CD4-positive, alpha-beta T cell treated with Interferon alpha-2 for 1 hour (primary cell): ENCODE results near the gene MCIDAS.

Source experiments
- DNase-seq, 2 donors: peaks; one replicate each; pipeline ENCODE4 v3.0.0-alpha.2; 2020 to 2022

Gene MCIDAS

GRCh38 chr5:55226934-55227663 is at the start of gene MCIDAS:
MCIDAS (minus strand) TSS chr5:55227315; CDS start chr5:55227138, 177 bp downstream.
- DNase-seq, result peak; percentile 29 to 54

GRCh38 chr5:55276771-55277170 is 49.7 kb upstream of the MCIDAS start:
- no peak for DNase-seq

DNA sequence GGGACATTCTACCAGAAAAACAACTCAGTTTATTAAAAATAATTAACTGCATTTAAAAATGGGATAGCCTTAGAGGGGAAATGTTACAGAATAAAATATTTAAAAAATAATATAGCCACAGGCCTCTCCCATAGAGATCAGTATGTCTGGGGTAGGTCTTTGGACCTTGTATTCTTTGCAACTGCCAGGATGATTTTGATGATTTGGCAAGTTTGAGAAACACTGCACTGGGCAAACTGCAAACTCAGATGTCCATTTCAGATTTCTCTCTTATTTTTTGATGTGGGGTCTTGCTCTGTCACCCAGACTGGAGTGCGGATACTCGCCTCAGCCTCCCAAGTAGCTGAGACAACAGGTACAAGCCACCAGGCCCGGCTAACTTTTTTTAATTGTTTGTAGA is 31.2 kb upstream of the MCIDAS start:
- no peak for DNase-seq

DNA sequence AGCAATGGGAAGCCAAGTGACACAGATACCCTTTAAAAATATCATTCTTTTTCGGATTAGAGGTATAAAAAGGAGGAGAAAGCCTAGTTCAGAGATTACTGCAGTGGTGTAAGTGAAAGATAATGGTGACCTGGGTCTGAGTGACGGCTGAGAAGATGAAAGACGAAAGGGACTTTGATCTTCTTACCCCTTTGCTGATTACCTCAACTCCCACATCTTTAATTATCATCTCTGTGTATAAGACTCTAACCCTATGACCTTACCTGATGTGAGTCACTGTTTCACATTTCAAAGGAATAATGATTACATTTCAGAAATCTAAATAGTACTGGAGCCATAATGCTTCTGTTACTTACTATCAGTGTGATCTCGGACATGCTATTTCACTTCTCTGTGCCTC is 27.7 kb upstream of the MCIDAS start:
- DNase-seq, result no peak

- no peak for DNase-seq
These were observed 22.9 kb upstream of the MCIDAS start for GRCh38 chr5:55250064-55250463.

DNA sequence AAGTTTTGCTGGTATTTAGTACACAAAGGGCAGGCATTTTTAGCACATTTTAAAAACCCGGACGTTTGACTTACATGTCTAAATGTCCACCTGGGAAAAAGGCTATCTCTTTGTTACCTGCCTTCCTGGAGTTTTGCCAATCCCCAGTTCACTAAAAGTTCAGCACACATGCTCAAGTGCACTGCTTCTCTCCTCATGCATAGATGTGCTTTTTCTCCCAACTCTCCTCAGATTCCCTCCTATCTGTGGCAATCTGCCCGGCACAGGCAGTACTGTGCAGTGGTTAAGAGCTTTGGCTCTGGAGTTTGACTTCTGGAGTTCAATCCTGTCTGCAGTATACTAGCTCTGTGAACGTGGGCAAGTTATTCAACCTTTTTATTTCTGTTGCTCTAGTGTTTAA is 14.6 kb upstream of the MCIDAS start:
- no peak for DNase-seq

- no peak for DNase-seq
These were observed 9.7 kb upstream of the MCIDAS start for GRCh38 chr5:55236800-55237199.

DNA sequence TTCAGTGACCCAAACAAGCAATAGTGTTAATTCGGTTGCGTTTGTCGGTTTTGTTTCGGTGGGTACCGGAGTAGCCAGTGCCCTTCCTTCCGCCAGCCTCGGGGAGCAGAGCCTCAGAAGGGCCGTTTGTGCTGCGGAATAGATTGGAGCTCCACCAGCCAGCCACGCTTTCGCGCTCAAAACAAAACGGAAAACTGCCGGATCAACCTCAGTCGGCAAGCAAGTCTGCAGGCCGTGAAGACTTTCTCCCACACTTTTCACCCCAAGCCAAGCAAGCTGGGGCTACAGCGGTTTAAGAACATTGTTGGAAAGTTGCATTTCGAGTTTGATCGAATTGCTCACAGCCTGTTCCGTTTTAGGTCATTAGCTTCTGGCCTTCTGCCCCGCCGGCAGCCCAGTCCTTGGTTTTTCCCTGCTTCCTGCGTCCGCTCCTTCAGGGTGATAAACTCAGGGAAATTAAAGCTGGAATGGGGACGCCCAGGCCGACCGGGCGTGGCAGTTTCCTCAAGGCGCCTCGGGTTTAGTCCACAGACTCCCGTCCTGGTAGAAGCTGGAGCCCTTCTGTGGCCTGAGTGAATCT is 7.1 kb upstream of the MCIDAS start:
- no peak for DNase-seq

- peak; percentile 38 to 70 for DNase-seq
These were observed 6.1 kb upstream of the MCIDAS start, which contains the start of gene CCNO for GRCh38 chr5:55232985-55233928. CCNO (minus strand) TSS chr5:55233608; CDS start chr5:55233523, 85 bp downstream.

GRCh38 chr5:55232271-55232984 is 5.3 kb upstream of the MCIDAS start:
- no peak for DNase-seq

GRCh38 chr5:55231919-55232270 is 4.8 kb upstream of the MCIDAS start:
- DNase-seq, result no peak

DNA sequence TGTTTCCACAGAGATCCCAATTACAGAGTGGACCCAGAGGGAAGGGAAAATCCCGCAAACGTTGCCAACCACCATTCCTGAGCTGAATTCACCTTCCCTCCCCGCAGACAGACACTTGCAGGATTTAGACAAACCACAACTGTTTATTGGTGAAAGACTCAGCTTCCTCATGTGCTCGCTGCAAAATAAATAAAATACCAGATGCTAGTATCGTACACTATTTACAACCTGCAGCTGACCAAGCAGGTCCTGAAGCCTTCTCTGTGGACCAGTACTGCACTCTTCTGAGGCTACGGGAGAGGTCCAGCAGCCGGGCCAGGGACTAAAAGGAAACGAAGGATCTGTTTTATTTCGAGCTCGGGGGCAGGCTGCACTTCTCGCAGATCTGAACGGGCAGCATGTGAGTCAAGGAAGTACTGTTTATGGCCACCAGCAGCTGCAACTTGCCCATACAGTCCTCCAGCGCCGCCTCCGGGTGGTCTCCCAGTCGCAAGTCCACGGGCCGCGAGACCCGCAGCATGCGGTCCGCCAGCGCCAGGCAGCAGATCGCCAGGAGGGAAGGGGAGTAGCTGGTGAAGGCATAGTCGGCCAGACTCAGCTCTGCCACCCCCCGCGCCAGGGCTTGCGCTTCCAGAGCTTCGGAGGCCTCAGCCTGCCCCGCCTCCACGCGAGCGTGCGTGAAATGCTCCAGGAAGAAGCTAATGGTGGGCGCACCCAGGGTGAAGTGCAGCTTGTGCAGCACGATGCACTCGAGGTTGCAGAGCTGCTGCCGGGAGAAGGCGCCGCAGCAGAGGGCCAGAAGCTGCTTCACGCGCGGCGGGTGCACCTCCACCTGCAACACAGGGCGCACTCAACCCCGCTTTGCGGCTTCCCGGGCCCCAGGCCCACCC is 4.2 kb upstream of the MCIDAS start:
- no peak for DNase-seq

GRCh38 chr5:55230086-55230629 is 3.0 kb upstream of the MCIDAS start:
- no peak for DNase-seq

DNA sequence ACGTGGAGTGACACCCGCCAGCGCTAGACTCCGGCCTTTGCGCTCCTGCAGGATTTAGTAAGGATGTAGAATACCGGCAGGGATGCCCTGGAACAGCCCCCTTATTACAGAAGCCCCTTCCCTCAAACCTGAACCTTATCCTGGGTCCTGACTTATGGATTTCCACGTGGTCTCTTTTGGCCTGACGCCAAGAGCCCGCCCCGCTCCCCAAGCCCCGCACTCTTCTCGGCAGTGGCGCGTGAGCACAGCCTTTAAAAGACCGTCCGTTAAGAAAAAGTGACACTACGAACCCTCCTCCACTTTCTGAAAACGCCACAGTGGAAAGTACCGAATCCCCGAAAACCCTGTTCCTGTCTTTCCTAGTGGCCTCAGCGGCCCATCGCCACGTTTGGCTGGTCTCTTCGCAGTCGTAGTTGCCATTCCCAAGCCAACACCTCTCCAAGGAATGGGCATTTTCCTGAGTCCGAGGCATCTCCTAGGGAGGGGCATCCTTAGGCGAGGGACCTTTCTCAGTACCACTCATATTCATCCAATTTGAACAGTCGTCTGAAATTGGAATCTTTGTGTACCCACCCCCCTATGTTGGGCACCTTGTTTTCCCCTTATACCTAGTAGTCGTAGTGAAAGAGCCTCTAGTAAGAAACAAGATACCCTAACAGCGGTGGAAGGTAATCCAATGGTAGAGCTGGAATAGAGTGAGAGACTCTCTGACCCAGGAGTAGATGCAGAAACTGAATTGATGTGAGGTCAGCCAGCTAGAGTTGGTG is 732 bp upstream of the MCIDAS start:
- DNase-seq, result no peak

DNA sequence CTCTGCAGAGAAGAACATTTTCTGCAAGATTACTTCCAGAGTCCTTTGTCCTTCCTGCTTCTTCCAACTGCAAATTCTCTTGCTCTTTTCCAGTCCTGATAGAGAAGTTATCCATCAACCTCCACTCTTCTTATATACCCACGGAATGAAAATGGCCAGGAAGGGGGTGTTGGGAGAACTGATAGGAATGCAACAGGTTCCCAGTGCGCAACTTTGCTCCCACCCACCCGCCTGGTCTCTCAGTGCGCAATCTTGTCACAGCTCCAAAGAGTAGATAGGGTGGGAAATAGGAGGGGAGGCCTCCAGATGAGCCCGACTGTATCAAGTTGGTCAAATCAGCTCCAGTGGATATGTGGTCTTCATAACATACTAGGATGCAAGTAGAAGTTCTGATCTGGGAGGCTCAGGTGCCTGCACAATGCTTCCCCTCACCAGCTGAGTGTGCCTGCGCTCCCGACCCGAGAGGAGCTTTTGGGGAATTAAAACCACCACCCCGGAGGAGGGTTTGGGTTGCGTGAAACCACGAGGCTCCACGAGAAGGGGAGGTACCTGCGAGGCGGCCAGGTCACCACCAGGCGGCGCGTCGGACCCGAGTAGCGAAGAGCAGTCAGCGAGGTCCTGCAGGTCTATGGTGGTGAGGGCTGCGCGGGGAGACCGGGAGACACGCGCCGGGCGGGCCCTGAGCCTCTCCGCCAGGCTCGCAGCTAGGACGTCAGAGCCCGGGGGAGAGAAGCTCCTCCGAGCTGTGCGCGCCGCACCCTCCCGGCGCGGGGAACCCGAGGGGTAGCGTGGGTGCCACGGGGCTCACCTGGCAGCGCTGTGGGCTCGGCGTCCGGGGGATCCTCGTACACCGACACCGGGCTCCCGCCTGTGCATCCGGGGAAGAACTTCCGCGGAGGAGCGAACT is 835 bp downstream of the MCIDAS start:
- DNase-seq, result peak; percentile 36 to 41

DNA sequence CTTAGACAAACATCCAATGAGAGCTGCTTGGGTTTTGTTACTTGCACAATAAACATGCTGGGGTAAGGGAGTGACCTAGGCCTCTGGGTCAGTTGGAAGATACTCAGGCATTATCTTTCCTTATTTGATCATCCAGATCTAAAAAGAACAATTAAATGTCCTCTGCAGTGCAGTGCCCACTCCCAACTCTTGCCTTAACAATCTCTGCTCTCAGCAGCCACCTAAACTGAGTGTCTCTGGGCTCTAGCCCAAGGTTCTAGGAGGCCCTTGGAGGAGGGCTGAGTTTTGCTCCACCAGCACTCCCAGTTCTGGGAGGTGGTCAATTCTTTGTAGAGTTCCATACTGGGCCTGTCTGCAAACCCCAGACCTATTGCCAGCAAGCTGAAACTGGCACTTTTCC is 1.8 kb downstream of the MCIDAS start:
- no peak for DNase-seq

DNA sequence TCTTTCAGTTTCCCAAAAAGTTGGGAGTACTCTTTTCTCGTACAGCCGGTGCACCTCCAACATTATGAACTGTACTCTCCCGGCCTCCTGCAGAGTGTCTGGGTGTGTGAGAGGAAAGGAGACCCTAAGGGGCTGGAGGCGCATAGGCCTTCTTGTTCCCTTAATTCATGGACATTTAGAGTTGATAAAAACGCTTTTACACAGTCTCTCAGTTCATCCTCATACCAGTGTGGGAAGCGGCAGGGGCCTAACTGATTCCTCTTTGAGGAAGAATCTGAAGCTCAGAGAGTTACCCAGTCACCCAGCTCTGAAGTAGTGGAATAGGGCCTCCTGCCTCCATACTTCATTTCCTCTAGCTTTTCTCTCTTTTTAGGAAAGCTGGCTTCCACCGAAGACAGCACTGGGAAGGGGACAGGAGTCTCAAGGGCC is 3.3 kb downstream of the MCIDAS start:
- DNase-seq, result no peak

- no peak for DNase-seq
These were observed 3.9 kb downstream of the MCIDAS start for GRCh38 chr5:55222985-55223811.
